Astrocyte of the cerebellum (primary cell): ENCODE results near the gene LPIN2.
A peak's percentile ranks its signal among the peaks of the same experiment; 100 is the strongest.

Experiments
- DNase-seq: peaks from one replicate; pipeline ENCODE4 v3.0.0-alpha.2; 2011; ENCODE audit warnings: low read depth
- H3K4me3 ChIP-seq: 2 replicates; pipeline ENCODE4 v1.5.1; 2011; ENCODE audit warnings: mild to moderate bottlenecking, low read depth, low read length, moderate library complexity
- CTCF ChIP-seq: IDR thresholded peaks from 2 replicates; pipeline ENCODE4 v1.5.1; 2012; ENCODE audit warnings: low read length, low read depth, moderate library complexity, mild to moderate bottlenecking; ENCODE audit errors: missing control alignments
- in situ Hi-C: cut with HindIII; loops from 2 replicates; pipeline ENCODE4 v1.10.0; 2017; ENCODE audit warnings: low sequenced_read_pairs

Gene LPIN2

DNA sequence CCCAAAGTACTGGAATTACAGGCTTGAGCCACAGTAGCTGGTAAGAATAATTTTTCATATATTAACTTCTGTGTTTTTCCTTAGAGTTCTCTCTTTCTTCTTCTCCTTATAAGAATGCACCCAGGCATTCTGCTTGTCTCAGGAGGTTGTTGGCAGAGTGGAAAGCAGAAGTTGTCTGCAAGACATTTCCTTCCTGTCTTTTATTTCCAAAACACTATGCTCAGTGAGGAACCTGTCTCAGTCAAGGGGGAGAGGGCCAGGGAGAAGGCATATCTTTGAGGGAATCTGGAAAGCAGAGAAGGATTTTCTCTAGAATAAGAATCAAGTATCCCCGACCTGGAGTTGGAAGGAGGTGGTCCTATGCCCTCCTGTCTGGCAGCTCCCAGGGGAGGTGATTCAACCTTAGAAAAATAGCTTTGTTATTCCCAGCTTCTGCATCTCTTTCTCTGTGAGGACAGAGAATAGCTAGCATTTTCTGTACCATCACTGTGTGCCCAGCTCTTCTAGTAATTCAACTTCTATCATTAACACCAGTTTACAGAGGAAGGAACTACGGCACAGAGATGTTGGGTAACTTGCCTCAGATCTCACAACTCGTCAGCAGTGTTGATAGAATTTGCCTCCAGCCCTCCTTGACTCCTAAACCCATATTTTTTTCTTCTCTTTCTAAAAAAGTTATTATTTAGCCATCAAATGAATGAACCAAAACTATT is 3.8 kb upstream of the LPIN2 start:
- no peak for DNase-seq
- H3K4me3 ChIP-seq: no peak overlapping the region
- in situ Hi-C loops: no loop called here
- no peak for TF ChIP-seq CTCF

DNA sequence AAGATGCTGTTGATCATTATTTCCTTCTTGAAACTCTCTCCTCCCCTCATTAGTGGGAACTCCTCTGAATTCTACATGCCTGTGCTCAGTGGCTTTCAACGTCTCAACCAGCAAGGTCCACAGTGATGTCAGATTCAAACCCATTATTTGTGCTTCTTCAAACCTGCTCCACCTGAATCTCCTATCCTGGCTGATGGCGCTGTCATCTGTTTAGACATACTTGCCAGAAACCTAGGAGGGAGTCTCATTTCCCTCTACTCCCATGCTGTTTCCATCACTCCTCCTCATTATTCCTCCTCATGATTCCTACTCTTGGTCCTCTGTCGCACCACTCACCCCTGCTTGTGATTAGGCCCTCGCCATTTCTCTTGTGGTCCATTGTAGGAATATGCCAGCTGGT is 2.9 kb upstream of the LPIN2 start:
- no peak for DNase-seq
- H3K4me3 ChIP-seq: no peak overlapping the region
- in situ Hi-C loops: no loop called here
- TF ChIP-seq CTCF: no peak

GRCh38 chr18:3015204-3015592 is 2.3 kb upstream of the LPIN2 start:
- H3K4me3 ChIP-seq: no peak overlapping the region
- no peak for TF ChIP-seq CTCF
- in situ Hi-C loops: no loop called here
- DNase-seq: no peak

DNA sequence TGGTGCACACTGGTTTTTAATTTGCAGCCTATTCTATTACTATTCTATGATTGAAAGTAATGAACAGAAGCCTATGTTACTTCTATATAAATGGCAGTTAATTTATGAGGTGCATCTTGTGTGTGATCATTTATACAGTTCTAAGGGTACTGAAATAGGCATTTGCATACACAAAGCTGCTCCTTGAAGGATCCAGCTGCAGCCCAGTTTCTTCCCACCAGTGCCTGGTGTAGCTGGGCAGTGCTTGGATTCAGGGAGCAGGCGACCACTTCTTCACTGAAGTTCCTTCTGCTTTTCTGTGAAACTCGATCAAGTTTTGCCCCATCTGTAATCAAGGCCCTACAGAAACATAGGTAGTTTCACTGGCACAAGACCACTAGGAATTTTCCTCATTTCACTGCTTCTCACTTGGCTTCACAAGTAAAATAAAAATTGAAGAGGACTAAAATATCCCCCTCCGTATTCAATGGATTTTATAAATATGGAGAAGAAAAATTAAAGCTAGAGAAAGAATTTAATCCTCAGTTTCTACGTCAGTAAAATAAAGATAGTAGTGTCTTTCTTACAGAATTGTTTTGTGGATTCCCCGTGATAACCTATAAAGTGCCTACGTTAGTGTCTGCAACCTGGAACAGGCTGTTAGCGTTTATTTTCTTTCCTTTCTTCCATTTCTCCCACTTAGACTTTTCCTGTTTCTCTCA is 1.7 kb upstream of the LPIN2 start:
- no peak overlapping the region for H3K4me3 ChIP-seq
- TF ChIP-seq CTCF: no peak
- no peak for DNase-seq
- in situ Hi-C loops: no loop called here

- TF ChIP-seq CTCF: no peak
- no peak for DNase-seq
- in situ Hi-C loops: no loop called here
- peak overlapping the region; percentile 65 for H3K4me3 ChIP-seq
These were observed 564 bp downstream of the LPIN2 start for GRCh38 chr18:3012136-3013023.

DNA sequence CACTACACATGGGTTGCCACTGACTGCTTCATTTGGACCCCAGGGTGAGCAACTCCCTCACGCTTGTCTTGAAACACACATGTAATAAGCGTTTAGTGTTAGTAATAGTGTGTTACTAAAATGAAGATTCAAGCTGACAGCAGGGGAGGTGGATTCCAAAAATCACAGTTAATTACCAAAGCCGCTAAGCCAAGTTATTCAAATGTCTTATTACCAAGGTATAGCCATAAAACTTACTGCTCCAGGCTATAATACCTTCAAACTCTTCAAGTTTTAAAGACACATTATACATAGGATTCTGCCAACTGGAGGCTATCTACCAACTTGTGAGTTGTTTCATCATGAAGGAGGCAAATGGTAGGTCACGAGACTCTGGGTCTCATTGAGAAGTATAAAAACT is 2.9 kb downstream of the LPIN2 start:
- in situ Hi-C loops: no loop called here
- no peak for TF ChIP-seq CTCF
- H3K4me3 ChIP-seq: no peak overlapping the region
- no peak for DNase-seq
